GM12878 (cell line): Measurements from ENCODE around the gene ARL15.

Experiments
- CTCF ChIP-seq, 3 experiments: IDR thresholded peaks in 2 of 3; conservative IDR thresholded peaks in 1 of 3; 2 replicates each; pipeline ENCODE4 v1.5.1; 2011; ENCODE audit warnings: low read depth in 3 of 3, low read length in 3 of 3, mild to moderate bottlenecking in 3 of 3, control low read depth in 2 of 3, moderate library complexity in 2 of 3, inconsistent platforms in 1 of 3, mixed read lengths in 1 of 3; ENCODE audit not compliant: control insufficient read depth in 2 of 3, insufficient read depth in 1 of 3; ENCODE audit errors: extremely low read depth in 1 of 3
- DPF2 ChIP-seq: fragments of 450-650 bp; IDR thresholded peaks from 2 replicates; pipeline ENCODE4 v1.6.1; 2017; ENCODE audit warnings: mild to moderate bottlenecking
- POLR2AphosphoS5 ChIP-seq: IDR thresholded peaks from 2 replicates; pipeline ENCODE4 v1.6.1; 2011; ENCODE audit warnings: mild to moderate bottlenecking, low read length, inconsistent platforms
- RFX5 ChIP-seq: IDR thresholded peaks from 2 replicates; pipeline ENCODE4 v1.6.1; 2011; ENCODE audit warnings: low read depth, low read length, improper control_type of control experiment
- YY1 ChIP-seq: IDR thresholded peaks from 2 replicates; pipeline ENCODE4 v1.6.1; 2011; ENCODE audit warnings: low read depth, mild to moderate bottlenecking, low read length
- ZNF24 ChIP-seq: fragments of 450-650 bp; IDR thresholded peaks from 2 replicates; pipeline ENCODE4 v1.6.1; 2017; ENCODE audit warnings: antibody characterized with exemption, mild to moderate bottlenecking

- TF ChIP-seq YY1 (no peak), POLR2AphosphoS5 (no peak), CTCF (IDR thresholded peaks at IDR 0.05 in 2 of 3, conservative IDR thresholded peaks at IDR 0.05 in 1 of 3; ENCODE audit: control insufficient read depth in 2 of 3, extremely low read depth in 1 of 3, insufficient read depth in 1 of 3, low read depth in 3 of 3, low read length in 3 of 3) (no peak), RFX5 (no peak), ZNF24 (no peak), DPF2 (no peak)
Measured at GRCh38 chr5:54215233-54215736, 95.1 kb downstream of the ARL15 start.
